Heart left ventricle (tissue), 16 donors: ENCODE data around the gene MOCS3. TPM values are rescaled to one million over a fixed set of nuclear protein-coding genes. Genes with fewer than 3 reads are reported as not detected.
A peak's percentile ranks its signal among the peaks of the same experiment; 100 is the strongest.

ENCODE experiments used
- ATAC-seq, 4 donors: fragments of 200-7000 bp; cut with Tn5 transposase; one replicate each; pipeline ENCODE4 v1.9.1; 2020 to 2022; ENCODE audit warnings: moderate library complexity in 4 of 4, mild to moderate bottlenecking in 3 of 4, moderate number of reproducible peaks in 1 of 4
- DNase-seq, 5 donors: peaks; one replicate each; pipeline ENCODE4 v3.0.0-alpha.2; 2020
- H3K27ac ChIP-seq, 12 donors: fragments of 200-600 bp; sonication (generic) in 4 of 12; one replicate each; pipeline versions ENCODE4 v1.5.0 to v1.8.0; 2016 to 2022; ENCODE audit warnings: mild to moderate bottlenecking in 2 of 12
- H3K27me3 ChIP-seq, 9 donors: fragments of 200-600 bp; sonication (generic) in 2 of 9; one replicate each; pipeline versions ENCODE4 v1.5.1 to v1.8.0; 2016 to 2022; ENCODE audit warnings: mild to moderate bottlenecking in 3 of 9
- H3K36me3 ChIP-seq, 9 donors: fragments of 200-600 bp; sonication (generic) in 2 of 9; one replicate each; pipeline versions ENCODE4 v1.5.0 to v1.8.0; 2018 to 2022; ENCODE audit warnings: mild to moderate bottlenecking in 2 of 9
- H3K4me1 ChIP-seq, 12 donors: fragments of 200-600 bp; sonication (generic) in 4 of 12; one replicate each; pipeline versions ENCODE4 v1.5.0 to v1.8.0; 2016 to 2022; ENCODE audit warnings: mild to moderate bottlenecking in 3 of 12
- H3K4me3 ChIP-seq, 12 donors: fragments of 200-600 bp; sonication (generic) in 4 of 12; one replicate each; pipeline versions ENCODE4 v1.5.0 to v1.8.0; 2017 to 2022; ENCODE audit warnings: mild to moderate bottlenecking in 9 of 12, moderate library complexity in 4 of 12
- H3K9me3 ChIP-seq, 12 donors: fragments of 200-600 bp; sonication (generic) in 4 of 12; one replicate each; pipeline versions ENCODE4 v1.5.0 to v1.8.0; 2016 to 2022; ENCODE audit warnings: mild to moderate bottlenecking in 1 of 12
- CTCF ChIP-seq, 12 donors: fragments of 200-600 bp; sonication (generic) in 4 of 12; IDR thresholded peaks; one replicate each; pipeline versions ENCODE4 v1.5.0 to v1.8.0; 2018 to 2022; ENCODE audit warnings: antibody characterized with exemption in 12 of 12, mild to moderate bottlenecking in 5 of 12
- POLR2A ChIP-seq, 2 donors: fragments of 450-650 bp; IDR thresholded peaks; one replicate each; pipeline ENCODE4 v1.6.1; 2017; ENCODE audit warnings: antibody characterized with exemption in 2 of 2, mild to moderate bottlenecking in 2 of 2, moderate library complexity in 2 of 2
- WGBS, 4 donors: extraction: QIAGEN DNeasy Blood & Tissue Kit in 2 of 4; methylation state at CpG; one replicate each; pipeline versions ENCODE4 v1.1.5 to v1.1.7; 2013 to 2018; 5-methylcytosine and 5-hydroxymethylcytosine counted together
- intact Hi-C, 10 donors: fragments of 100-400 bp; cut with DNase I; formaldehyde crosslinking; loops; one replicate each; pipeline versions ENCODE4 v1.11.1 to v1.14.2; 2022
- polyA plus RNA-seq, 2 donors: library from polyadenylated mRNA; stranded (reverse); fragments of 200-250 nt; gene quantifications; one replicate each; pipeline ENCODE4 v1.2.3, GENCODE V29; 2013
- total RNA-seq, 9 donors: library from RNA; depleted of rRNA in 2 of 9; stranded (reverse); fragments of >200 nt in 2 of 9; fragmentation: NEBNext Ultra II Directional in 3 of 9; extraction: Animal tissue kit (Norgen Biotek cat#: 25700) in 3 of 9; gene quantifications; one replicate each; pipeline versions ENCODE4 v1.1.0 to v1.2.4, GENCODE V29; 2016 to 2023
- donor health status: ischemic (EF 13 %, LVEDD 7.1; RV severe dilation, severe dysfunction).
- donor health status: healthy with polysubstance abuse.
- donor health status: DM: no; HTN: yes; CAD: no.
- donor health status: DM: no; HTN: no; CAD: no.
- donor health status: ischemic (EF 25% LVEDD 6.9; RV normal size, moderate dysfunction).
- donor health status: ischemic (EF 25% LVEDD 5.7; RV mildly dilated, moderate dysfunction).
- donor health status: healthy.
- donor health status: DM: yes; HTN: yes; CAD: no.
- donor health status: ischemic (EF 35%, LVEDD 5.7; RV mildly dilated, moderate dysfunction).
- donor health status: nonischemic (EF 11% LVEDD 7.7; RV severe dilation, severe dysfunction).
- donor health status: DM: yes; HTN: yes; CAD: no.
- donor health status: PGD.
- donor health status: ischemic (EF 29% LVEDD 5.4; RV normal size, mild dysfunction).
- donor health status: nonischemic (EF 23%, LVEDD 6.1; RV moderate dilation, normal function).

MOCS3 gene
- total and polyA plus RNA-seq, 11 donors: 1.2 to 3.9 (median 2.8) TPM

GRCh38 chr20:50980071-50980681 lies 21.6 kb downstream of the MOCS3 start:
- Histone ChIP-seq H3K27me3 (peaks cover 0 to 52% (median 18%) of the 10 kb centered on the region in 9 donors), H3K27ac (no peak overlapping the region), H3K9me3 (no peaks in the 10 kb centered on the region), H3K4me3 (no peak overlapping the region), H3K4me1 (peaks cover 0 to 10% (median 0%) of the 10 kb centered on the region in 12 donors), H3K36me3 (no peaks in the 10 kb centered on the region)
- no peak for DNase-seq
- no peak for TF ChIP-seq CTCF (IDR thresholded peaks at IDR 0.05)
- TF ChIP-seq POLR2A (IDR thresholded peaks at IDR 0.05): no peak
- peak in 2 of 4 donors; percentile 27 to 70 for ATAC-seq
- intact Hi-C loops: loop anchor here in 7 of 10 donors (10.0 kb wide), 2 partner anchors 615 to 645 kb away; no protein-coding TSS in a partner anchor
- 65 to 75% (median 72%) methylated on average over 8 of the region's 8 CpGs for WGBS, 4 donors

- Histone ChIP-seq H3K36me3 (no peaks in the 10 kb centered on the region), H3K4me1 (peaks cover 0 to 10% (median 0%) of the 10 kb centered on the region in 12 donors), H3K9me3 (no peaks in the 10 kb centered on the region), H3K27me3 (peaks cover 0 to 61% (median 19%) of the 10 kb centered on the region in 9 donors), H3K27ac (no peak overlapping the region), H3K4me3 (peak overlapping the region in 1 of 12 donors; percentile 10)
- ATAC-seq (peak in 3 of 4 donors; percentile 40 to 49 (median 44)), DNase-seq (peak in 4 of 5 donors; percentile 34 to 53 (median 48))
- WGBS, 4 donors: 36 to 47% (median 37%) methylated on average over 21 to 26 of the region's 26 CpGs
- peak; percentile 68 to 84 (median 78) for TF ChIP-seq CTCF (IDR thresholded peaks at IDR 0.05)
- TF ChIP-seq POLR2A (IDR thresholded peaks at IDR 0.05): no peak
- intact Hi-C loops: loop anchor here in 7 of 10 donors (10.0 kb wide), 2 partner anchors 614 to 644 kb away; no protein-coding TSS in a partner anchor
Observed at GRCh38 chr20:50980851-50981713, 22.5 kb downstream of the MOCS3 start.

GRCh38 chr20:50981714-50982048 lies 23.1 kb downstream of the MOCS3 start:
- no peak overlapping the region for H3K27ac ChIP-seq
- 91 to 97% (median 94%) methylated on average over 3 of the region's 3 CpGs for WGBS, 4 donors
- peaks cover 0 to 10% (median 0%) of the 10 kb centered on the region in 12 donors for H3K4me1 ChIP-seq
- peaks cover 0 to 65% (median 20%) of the 10 kb centered on the region in 9 donors for H3K27me3 ChIP-seq
- DNase-seq (no peak), ATAC-seq (no peak)
- intact Hi-C loops: loop anchor here in 7 of 10 donors (10.0 kb wide), 2 partner anchors 613 to 643 kb away; no protein-coding TSS in a partner anchor
- no peak for TF ChIP-seq POLR2A (IDR thresholded peaks at IDR 0.05)
- TF ChIP-seq CTCF (IDR thresholded peaks at IDR 0.05): peak in 2 of 12 donors; percentile 4 to 6
- no peaks in the 10 kb centered on the region for H3K9me3 ChIP-seq
- H3K4me3 ChIP-seq: no peak overlapping the region
- H3K36me3 ChIP-seq: no peaks in the 10 kb centered on the region

GRCh38 chr20:50982363-50982762 lies 23.7 kb downstream of the MOCS3 start:
- no peaks in the 10 kb centered on the region for H3K36me3 ChIP-seq
- H3K27ac ChIP-seq: no peak overlapping the region
- TF ChIP-seq POLR2A (IDR thresholded peaks at IDR 0.05): no peak
- no peak for TF ChIP-seq CTCF (IDR thresholded peaks at IDR 0.05)
- intact Hi-C loops: loop anchor here in 7 of 10 donors (10.0 kb wide), 2 partner anchors 612 to 642 kb away; no protein-coding TSS in a partner anchor
- H3K4me3 ChIP-seq: no peak overlapping the region
- 17 to 34% (median 21%) methylated on average over 4 of the region's 4 CpGs for WGBS, 4 donors
- H3K4me1 ChIP-seq: peaks cover 0 to 10% (median under 1%) of the 10 kb centered on the region in 12 donors
- DNase-seq: no peak
- peak in 2 of 4 donors; percentile 32 to 34 for ATAC-seq
- no peaks in the 10 kb centered on the region for H3K9me3 ChIP-seq
- H3K27me3 ChIP-seq: peaks cover 0 to 68% (median 22%) of the 10 kb centered on the region in 9 donors
